Activated B cell treated with CpG ODN at 0.5 μM for 24 hours (primary cell): ENCODE measurements around the gene DIRAS1. TPM values are rescaled to one million over a fixed set of nuclear protein-coding genes. Genes with fewer than 3 reads are reported as not detected.
A peak's percentile ranks its signal among the peaks of the same experiment; 100 is the strongest.

Source experiments
- ATAC-seq: fragments of 200-7000 bp; cut with Tn5 transposase; one replicate; pipeline ENCODE4 v1.10.0; 2021; ENCODE audit warnings: low read depth, mild to moderate bottlenecking, moderate library complexity
- CTCF ChIA-PET: fragments of 350-600 bp; sonication (Branson Sonifier 250); formaldehyde crosslinking; loops from one replicate; lab custom pipeline; 2021; ENCODE audit warnings: antibody characterized with exemption; lab: Charles Lee
- POLR2A ChIA-PET: fragments of 350-600 bp; sonication (Branson Sonifier 250); formaldehyde crosslinking; loops from one replicate; lab custom pipeline; 2021; ENCODE audit warnings: antibody characterized with exemption; lab: Charles Lee
- DNase-seq: peaks from one replicate; pipeline ENCODE4 v3.0.0; 2022
- H3K27ac Mint-ChIP-seq: one replicate; pipeline ENCODE4 v1.8.0; 2020; ENCODE audit warnings: mixed read lengths
- H3K27me3 Mint-ChIP-seq: one replicate; pipeline ENCODE4 v1.8.0; 2021; ENCODE audit warnings: mixed read lengths
- H3K36me3 Mint-ChIP-seq: one replicate; pipeline ENCODE4 v1.8.0; 2021; ENCODE audit warnings: low read depth, mixed read lengths
- H3K4me1 Mint-ChIP-seq: one replicate; pipeline ENCODE4 v1.8.0; 2021; ENCODE audit warnings: mixed read lengths
- H3K4me3 Mint-ChIP-seq: one replicate; pipeline ENCODE4 v1.8.0; 2020; ENCODE audit warnings: mild to moderate bottlenecking, mixed read lengths
- H3K9me3 Mint-ChIP-seq: one replicate; pipeline ENCODE4 v1.8.0; 2020; ENCODE audit warnings: mixed read lengths
- intact Hi-C: fragments of 100-400 bp; cut with micrococcal nuclease; formaldehyde crosslinking; loops from one replicate; pipeline ENCODE4 v1.15.1; 2024
- total RNA-seq: library from RNA; stranded (reverse); gene quantifications from 2 replicates; pipeline ENCODE4 v1.2.3, GENCODE V29; 2022
- TF ChIP-seq, protein P1 (sequence below): fragments of 200-600 bp; IDR thresholded peaks from one replicate; pipeline ENCODE4 v1.8.0; 2022; ENCODE audit warnings: antibody characterized with exemption, mild to moderate bottlenecking

Gene DIRAS1
- total RNA-seq, 1 donor from 2014 or later, result 6.4 TPM

DNA sequence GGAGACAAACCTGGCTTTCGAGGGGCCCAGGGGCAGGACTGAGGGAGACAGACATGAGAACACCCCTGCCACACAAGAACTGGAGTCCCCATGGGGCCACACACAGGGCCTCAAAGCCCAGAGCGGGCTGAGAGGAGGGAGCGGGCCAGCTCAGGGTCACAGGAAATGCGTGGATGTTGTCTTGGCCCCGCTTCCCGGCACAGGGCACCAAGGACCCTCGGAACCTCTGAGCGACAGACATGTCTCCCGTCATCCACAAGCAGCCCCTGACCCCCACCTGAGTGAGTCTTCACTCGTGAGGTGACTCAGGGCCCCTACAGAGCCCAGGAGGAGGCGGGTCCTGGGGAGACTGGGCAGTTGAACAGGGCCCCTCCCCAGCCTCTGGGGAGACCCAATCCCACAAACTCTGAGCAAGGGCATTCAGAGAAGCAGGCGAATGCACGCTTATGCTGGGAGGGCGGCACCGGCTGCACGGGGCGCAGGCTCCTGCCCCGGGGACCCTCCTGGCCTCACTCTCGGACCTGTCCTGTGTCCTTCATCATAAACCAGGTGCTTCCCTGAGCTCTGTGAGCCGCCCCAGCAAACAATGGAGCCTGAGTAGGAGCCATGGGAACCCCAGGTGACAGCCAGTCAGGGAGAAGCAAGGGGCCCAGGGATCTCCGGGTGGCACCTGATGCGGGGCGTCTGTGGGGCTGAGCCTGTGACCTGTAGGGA is 41.8 kb upstream of the DIRAS1 start:
- H3K4me1 Mint-ChIP-seq, result no peaks in the 10 kb centered on the region
- H3K9me3 Mint-ChIP-seq, result no peaks in the 10 kb centered on the region
- H3K4me3 Mint-ChIP-seq, result no peak overlapping the region
- no peak for DNase-seq
- no peaks in the 10 kb centered on the region for H3K27me3 Mint-ChIP-seq
- TF ChIP-seq, protein P1, sequence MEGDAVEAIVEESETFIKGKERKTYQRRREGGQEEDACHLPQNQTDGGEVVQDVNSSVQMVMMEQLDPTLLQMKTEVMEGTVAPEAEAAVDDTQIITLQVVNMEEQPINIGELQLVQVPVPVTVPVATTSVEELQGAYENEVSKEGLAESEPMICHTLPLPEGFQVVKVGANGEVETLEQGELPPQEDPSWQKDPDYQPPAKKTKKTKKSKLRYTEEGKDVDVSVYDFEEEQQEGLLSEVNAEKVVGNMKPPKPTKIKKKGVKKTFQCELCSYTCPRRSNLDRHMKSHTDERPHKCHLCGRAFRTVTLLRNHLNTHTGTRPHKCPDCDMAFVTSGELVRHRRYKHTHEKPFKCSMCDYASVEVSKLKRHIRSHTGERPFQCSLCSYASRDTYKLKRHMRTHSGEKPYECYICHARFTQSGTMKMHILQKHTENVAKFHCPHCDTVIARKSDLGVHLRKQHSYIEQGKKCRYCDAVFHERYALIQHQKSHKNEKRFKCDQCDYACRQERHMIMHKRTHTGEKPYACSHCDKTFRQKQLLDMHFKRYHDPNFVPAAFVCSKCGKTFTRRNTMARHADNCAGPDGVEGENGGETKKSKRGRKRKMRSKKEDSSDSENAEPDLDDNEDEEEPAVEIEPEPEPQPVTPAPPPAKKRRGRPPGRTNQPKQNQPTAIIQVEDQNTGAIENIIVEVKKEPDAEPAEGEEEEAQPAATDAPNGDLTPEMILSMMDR, result no peak
- ChIA-PET POLR2A (no interaction called here), CTCF (no interaction called here)
- peaks cover 68% of the 10 kb centered on the region for H3K36me3 Mint-ChIP-seq
- ATAC-seq, result no peak
- H3K27ac Mint-ChIP-seq, result no peak overlapping the region
- intact Hi-C loops, result no loop called here

DNA sequence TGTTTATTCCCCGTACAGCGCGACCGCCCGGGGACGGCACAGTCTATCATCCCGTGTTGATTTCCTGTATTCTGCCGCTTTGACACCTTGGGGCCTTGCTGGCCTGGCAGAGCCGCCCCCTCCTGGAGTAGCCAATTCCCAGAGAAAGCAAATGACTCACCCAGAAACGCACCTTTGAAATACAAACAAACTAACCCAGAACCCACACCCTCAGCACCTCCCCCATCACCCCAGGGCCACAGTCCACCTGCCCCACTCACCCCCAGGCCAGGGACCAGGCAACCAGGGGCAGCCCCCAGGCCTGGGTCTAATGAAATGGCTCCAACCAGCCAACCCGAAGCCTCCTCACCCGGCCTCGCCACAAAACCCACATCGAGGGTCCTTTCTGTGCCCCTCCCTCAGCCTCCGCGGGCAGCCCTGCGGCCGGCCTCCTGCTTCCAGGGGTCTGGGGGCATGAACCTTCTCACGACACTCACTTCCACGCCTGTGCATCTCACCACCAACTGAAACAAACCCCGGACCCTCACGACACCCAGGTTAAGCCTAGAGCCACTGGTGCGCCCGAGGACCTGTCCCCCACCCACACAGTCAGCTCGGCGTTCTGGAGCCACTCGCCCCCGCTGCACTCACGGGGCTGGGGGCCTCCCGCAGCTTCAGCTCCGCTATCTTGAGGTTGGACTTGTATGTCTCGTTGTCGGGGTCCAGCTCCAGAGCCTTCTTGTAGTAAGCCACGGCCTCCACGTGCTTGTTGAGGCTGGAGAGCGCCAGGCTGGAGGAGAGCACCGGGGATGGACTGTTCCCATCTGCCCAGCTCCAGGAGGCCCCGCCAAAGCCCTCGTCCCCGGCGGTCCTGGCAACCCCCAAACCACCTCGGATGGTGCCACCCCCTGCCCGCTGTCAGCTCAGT is 41.0 kb upstream of the DIRAS1 start:
- no peak overlapping the region for H3K4me3 Mint-ChIP-seq
- peaks cover 70% of the 10 kb centered on the region for H3K36me3 Mint-ChIP-seq
- H3K27me3 Mint-ChIP-seq, result no peaks in the 10 kb centered on the region
- POLR2A ChIA-PET, result no interaction called here
- DNase-seq (no peak), ATAC-seq (no peak)
- TF ChIP-seq, protein P1, result no peak
- H3K9me3 Mint-ChIP-seq, result no peaks in the 10 kb centered on the region
- no peak overlapping the region for H3K27ac Mint-ChIP-seq
- no peaks in the 10 kb centered on the region for H3K4me1 Mint-ChIP-seq
- intact Hi-C loops, result no loop called here
- CTCF ChIA-PET, result no interaction called here

DNA sequence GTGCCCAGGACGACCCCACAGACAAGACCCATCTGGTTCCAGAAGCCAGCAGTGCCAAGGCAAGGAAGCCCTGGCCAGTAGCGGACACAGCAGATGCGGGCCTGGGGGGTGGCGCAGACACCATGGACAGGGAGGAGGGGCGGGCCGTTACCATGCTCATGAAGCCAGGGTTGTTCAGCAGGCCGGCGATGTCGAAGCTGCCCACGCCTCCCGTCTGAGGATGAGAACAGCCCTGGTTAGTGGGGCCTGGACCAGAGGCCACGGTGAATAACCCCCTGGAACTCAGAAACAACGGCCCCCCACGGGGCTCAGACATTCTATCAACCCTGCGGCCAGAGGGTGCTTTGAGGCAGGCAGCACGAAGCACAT is 40.1 kb upstream of the DIRAS1 start:
- ChIA-PET CTCF (no interaction called here), POLR2A (no interaction called here)
- Mint-ChIP-seq H3K4me3 (no peak overlapping the region), H3K27me3 (no peaks in the 10 kb centered on the region), H3K4me1 (no peaks in the 10 kb centered on the region), H3K27ac (no peak overlapping the region), H3K36me3 (peaks cover 68% of the 10 kb centered on the region), H3K9me3 (no peaks in the 10 kb centered on the region)
- DNase-seq, result no peak
- ATAC-seq, result no peak
- TF ChIP-seq, protein P1, result no peak
- intact Hi-C loops, result no loop called here

DNA sequence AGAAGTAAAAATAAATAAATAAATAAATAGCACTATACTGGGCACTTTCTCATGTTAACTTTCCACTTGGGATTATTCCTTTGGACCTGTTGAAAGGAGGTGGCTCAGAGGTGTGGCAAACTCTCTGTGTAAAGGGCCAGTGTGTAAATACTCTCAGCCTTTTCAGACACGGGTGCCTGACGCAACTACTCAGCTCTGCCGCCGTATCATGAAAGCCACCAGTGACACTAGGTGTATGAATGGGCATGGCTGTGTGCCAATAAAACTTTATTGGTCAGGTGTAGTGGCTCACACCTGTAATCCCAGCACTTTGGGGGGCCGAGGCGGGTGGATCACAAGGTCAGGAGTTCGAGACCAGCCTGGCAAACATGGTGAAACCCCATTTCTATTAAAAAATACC is 38.8 kb upstream of the DIRAS1 start:
- Mint-ChIP-seq H3K36me3 (peaks cover 71% of the 10 kb centered on the region), H3K27ac (no peak overlapping the region), H3K9me3 (no peaks in the 10 kb centered on the region), H3K27me3 (no peaks in the 10 kb centered on the region), H3K4me1 (no peaks in the 10 kb centered on the region), H3K4me3 (no peak overlapping the region)
- DNase-seq, result no peak
- CTCF ChIA-PET, result no interaction called here
- POLR2A ChIA-PET, result interaction anchor here (0.7 kb wide), 1 partner anchor 64 kb away, joined by 6 read pairs; no protein-coding TSS in a partner anchor
- no peak for ATAC-seq
- TF ChIP-seq, protein P1, result no peak
- intact Hi-C loops, result no loop called here

DNA sequence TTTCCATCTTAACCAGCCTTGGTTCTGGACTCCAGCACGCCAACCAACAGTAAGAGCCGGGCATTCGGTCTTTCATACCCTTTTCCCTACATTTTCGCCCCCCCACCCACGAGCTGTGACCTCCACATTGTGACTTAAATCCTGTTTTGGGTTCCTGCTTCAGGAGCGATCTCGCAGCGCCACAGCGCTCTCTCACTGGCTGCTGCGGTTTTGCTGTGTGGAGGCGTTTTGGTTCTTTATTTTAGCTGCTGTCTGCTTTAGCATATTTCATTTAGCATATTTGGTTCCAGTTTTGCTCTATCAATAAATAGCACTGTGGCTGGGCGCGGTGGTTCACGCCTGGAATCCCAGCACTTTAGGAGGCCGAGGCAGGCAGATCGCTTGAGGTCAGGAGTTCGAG is 38.2 kb upstream of the DIRAS1 start:
- Mint-ChIP-seq H3K27ac (peak overlapping the region; percentile 9), H3K4me1 (no peaks in the 10 kb centered on the region), H3K9me3 (no peaks in the 10 kb centered on the region), H3K27me3 (no peaks in the 10 kb centered on the region), H3K4me3 (no peak overlapping the region), H3K36me3 (peaks cover 70% of the 10 kb centered on the region)
- DNase-seq, result no peak
- TF ChIP-seq, protein P1, result no peak
- ATAC-seq, result no peak
- ChIA-PET CTCF (no interaction called here), POLR2A (no interaction called here)
- intact Hi-C loops, result no loop called here
